ENCODE measurements around the gene EYS. TPM values are rescaled to one million over a fixed set of nuclear protein-coding genes. Genes with fewer than 3 reads are reported as not detected.

EYS gene
- total and polyA plus RNA-seq, 2 of the 13 experiments (the other 11 are each of a cell fraction or from before 2014, with no cell fraction given) = 0.04 to 0.07 TPM

DNA sequence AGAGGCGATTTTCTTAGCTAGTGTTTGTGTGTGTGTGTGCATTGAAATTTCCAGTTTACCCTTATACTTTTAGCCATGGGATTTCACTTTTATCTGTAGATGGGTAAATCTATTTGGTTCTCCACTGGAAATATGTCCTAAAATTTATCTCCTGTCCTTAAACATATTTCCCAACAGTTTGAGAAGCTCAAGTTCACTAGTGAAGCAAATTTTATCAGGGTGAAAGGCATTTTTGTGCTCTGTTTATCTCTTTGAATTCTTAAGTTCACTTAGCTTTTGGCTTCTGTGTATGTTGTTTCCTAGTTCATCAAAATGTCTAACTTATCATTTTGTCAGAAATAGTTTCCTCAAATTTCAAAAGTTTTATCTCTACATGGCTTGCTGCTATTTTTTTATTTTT lies 1509.8 kb downstream of the EYS start (continued):
- TF ChIP-seq PRDM4 (CRISPR knock-in tag; IDR thresholded peaks at IDR 0.05; ENCODE audit: borderline replicate concordance) (no peak), HOXD1 (CRISPR knock-in tag; IDR thresholded peaks at IDR 0.05) (no peak), KLF6 (CRISPR knock-in tag; IDR thresholded peaks at IDR 0.05) (no peak)

DNA sequence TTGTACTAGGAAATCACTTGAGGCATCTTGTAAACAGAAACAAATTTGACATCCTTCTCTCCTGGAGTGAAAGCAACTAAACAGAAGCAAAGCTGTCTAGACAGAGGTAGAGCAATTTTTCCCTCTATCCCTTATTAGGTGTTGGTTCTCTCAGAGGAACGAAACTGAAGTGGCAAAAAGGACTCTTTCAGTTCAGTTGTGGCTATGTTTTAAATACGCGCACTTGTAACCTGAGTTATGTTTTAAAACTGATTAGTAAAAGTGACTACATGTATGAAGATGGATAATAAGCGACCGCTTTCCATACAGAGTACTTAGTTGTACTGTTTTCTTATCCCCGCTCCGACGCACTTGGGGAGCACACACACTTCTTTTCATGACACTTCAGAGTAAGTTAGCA lies 1520.4 kb downstream of the EYS start:
- no peak overlapping the region for H3K9ac ChIP-seq (ENCODE audit: insufficient read depth, low read depth, low read length)
- ChIA-PET CTCF (ENCODE audit: low intra/inter-chr PET ratio, low total read pairs) (no interaction called here), POLR2A (no interaction called here)
- H3K36me3 ChIP-seq (replicated peaks in 1 of 2; ENCODE audit: control insufficient read depth in 1 of 2, insufficient read depth in 2 of 2, low read length in 2 of 2) = no peaks in the 10 kb centered on the region
- H3K4me2 ChIP-seq (ENCODE audit: low read depth, low read length) = no peak overlapping the region
- no peak for DNase-seq (ENCODE audit: low spot score)
- H3K4me1 ChIP-seq (ENCODE audit: insufficient read depth, low read length) = no peaks in the 10 kb centered on the region
- H3K79me2 ChIP-seq (ENCODE audit: insufficient read depth, low read length) = no peaks in the 10 kb centered on the region
- H2AFZ ChIP-seq (ENCODE audit: low read length) = no peak overlapping the region
- in situ Hi-C loops (cut with HindIII; ENCODE audit: extremely low pct_ligation_motif_present, low pct_unique_long_range_greater_than_20kb) (no loop called here), intact Hi-C loops (cut with micrococcal nuclease; ENCODE audit: unreplicated experiment) (no loop called here)
- 65% methylated on average over 8 of the region's 8 CpGs for WGBS (ENCODE audit: low lambda C conversion rate)
- H3K27me3 ChIP-seq (ENCODE audit: control insufficient read depth in 1 of 2, insufficient read depth in 2 of 2, low read length in 2 of 2) = no peaks in the 10 kb centered on the region
- H3K9me3 ChIP-seq (ENCODE audit: low read length) = no peaks in the 10 kb centered on the region
- FAIRE-seq = no peak
- no peak overlapping the region for H3K4me3 ChIP-seq (replicated peaks in 1 of 3; ENCODE audit: insufficient read depth in 1 of 3, low read depth in 2 of 3, low read length in 3 of 3)
- H4K20me1 ChIP-seq (ENCODE audit: insufficient read depth, low read length) = no peaks in the 10 kb centered on the region
- ATAC-seq = no peak
- no TSS peak for BruUV-seq (replicated peaks)
- H3K27ac ChIP-seq (ENCODE audit: extremely low read length, insufficient read depth, low read length) = no peak overlapping the region
- TF ChIP-seq E2F5 (CRISPR knock-in tag; conservative IDR thresholded peaks at IDR 0.05) = no peak
- no peak for TF ChIP-seq ZNF3 (CRISPR knock-in tag; IDR thresholded peaks at IDR 0.05)
- no peak for TF ChIP-seq REXO4 (CRISPR knock-in tag; IDR thresholded peaks at IDR 0.05; ENCODE audit: borderline replicate concordance)
- no peak for TF ChIP-seq ZBTB44 (CRISPR knock-in tag; IDR thresholded peaks at IDR 0.05)
- TF ChIP-seq SMYD3 (CRISPR knock-in tag; IDR thresholded peaks at IDR 0.05) = no peak
- no peak for TF ChIP-seq HOXD1 (CRISPR knock-in tag; IDR thresholded peaks at IDR 0.05)
- TF ChIP-seq, protein P1, sequence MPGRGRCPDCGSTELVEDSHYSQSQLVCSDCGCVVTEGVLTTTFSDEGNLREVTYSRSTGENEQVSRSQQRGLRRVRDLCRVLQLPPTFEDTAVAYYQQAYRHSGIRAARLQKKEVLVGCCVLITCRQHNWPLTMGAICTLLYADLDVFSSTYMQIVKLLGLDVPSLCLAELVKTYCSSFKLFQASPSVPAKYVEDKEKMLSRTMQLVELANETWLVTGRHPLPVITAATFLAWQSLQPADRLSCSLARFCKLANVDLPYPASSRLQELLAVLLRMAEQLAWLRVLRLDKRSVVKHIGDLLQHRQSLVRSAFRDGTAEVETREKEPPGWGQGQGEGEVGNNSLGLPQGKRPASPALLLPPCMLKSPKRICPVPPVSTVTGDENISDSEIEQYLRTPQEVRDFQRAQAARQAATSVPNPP (CRISPR knock-in tag; IDR thresholded peaks at IDR 0.05) = no peak
- no peak for TF ChIP-seq FOXP4 (CRISPR knock-in tag; IDR thresholded peaks at IDR 0.05)
- no peak for TF ChIP-seq ZFY (CRISPR knock-in tag; IDR thresholded peaks at IDR 0.05)
- no peak for TF ChIP-seq ZNF224 (CRISPR knock-in tag; IDR thresholded peaks at IDR 0.05)
- no peak for TF ChIP-seq ZNF891 (CRISPR knock-in tag; IDR thresholded peaks at IDR 0.05)

All from HepG2 (cell line).